MCF 10A (cell line): ENCODE data around the gene ACSS2. TPM values are rescaled to one million over a fixed set of nuclear protein-coding genes. Genes with fewer than 3 reads are reported as not detected.

Experiments used
- BruUV-seq: library from RNA; stranded (reverse); fragments of 400-500 nt; replicated peaks from 2 replicates; lab custom pipeline; 2021; lab: Mats Ljungman, UMichigan
- CTCF ChIA-PET: fragments of 300-600 bp; sonication (Branson Sonifier 250); formaldehyde crosslinking; extraction: SDS; loops from one replicate; lab custom pipeline; 2021; ENCODE audit warnings: antibody characterized with exemption, inconsistent platforms; lab: Yijun Ruan, JAX
- POLR2A ChIA-PET: fragments of 300-600, 350-650 bp; sonication (Branson Sonifier 250); formaldehyde crosslinking; extraction: SDS; loops from one replicate; lab custom pipeline; 2020; ENCODE audit warnings: antibody characterized with exemption, inconsistent platforms; lab: Yijun Ruan, JAX
- DNase-seq: peaks from one replicate; pipeline ENCODE4 v3.0.0-alpha.2; 2018; ENCODE audit not compliant: unreplicated experiment
- H3K27ac Mint-ChIP-seq: one replicate; pipeline ENCODE4 v1.8.0; 2022; ENCODE audit warnings: mild to moderate bottlenecking, low read depth, mixed read lengths; ENCODE audit not compliant: unreplicated experiment
- H3K27me3 Mint-ChIP-seq: one replicate; pipeline ENCODE4 v1.8.0; 2022; ENCODE audit warnings: mixed read lengths; ENCODE audit not compliant: insufficient read depth, unreplicated experiment
- H3K36me3 Mint-ChIP-seq: one replicate; pipeline ENCODE4 v1.8.0; 2022; ENCODE audit warnings: mild to moderate bottlenecking, moderate library complexity, mixed read lengths; ENCODE audit not compliant: insufficient read depth, unreplicated experiment
- H3K4me1 Mint-ChIP-seq: one replicate; pipeline ENCODE4 v1.8.0; 2022; ENCODE audit warnings: mixed read lengths; ENCODE audit not compliant: insufficient read depth, unreplicated experiment
- H3K4me3 Mint-ChIP-seq: one replicate; pipeline ENCODE4 v1.8.0; 2022; ENCODE audit warnings: mild to moderate bottlenecking, moderate library complexity, mixed read lengths; ENCODE audit not compliant: unreplicated experiment
- H3K9me3 Mint-ChIP-seq: one replicate; pipeline ENCODE4 v1.8.0; 2022; ENCODE audit warnings: mixed read lengths; ENCODE audit not compliant: unreplicated experiment
- intact Hi-C: fragments of 100-400 bp; cut with micrococcal nuclease; formaldehyde crosslinking; loops from 2 replicates; pipeline ENCODE4 v1.14.1; 2022
- total RNA-seq: library from RNA; stranded (reverse); gene quantifications from 2 replicates; pipeline ENCODE4 v1.2.3, GENCODE V29; 2022
- TF ChIP-seq, protein P1 (sequence below): fragments of 200-600 bp; IDR thresholded peaks from one replicate; pipeline ENCODE4 v1.8.0; 2022; ENCODE audit warnings: antibody characterized with exemption, mild to moderate bottlenecking; ENCODE audit not compliant: unreplicated experiment

ACSS2 gene
- total RNA-seq, 1 experiment from 2014 or later: 42.0 TPM

DNA sequence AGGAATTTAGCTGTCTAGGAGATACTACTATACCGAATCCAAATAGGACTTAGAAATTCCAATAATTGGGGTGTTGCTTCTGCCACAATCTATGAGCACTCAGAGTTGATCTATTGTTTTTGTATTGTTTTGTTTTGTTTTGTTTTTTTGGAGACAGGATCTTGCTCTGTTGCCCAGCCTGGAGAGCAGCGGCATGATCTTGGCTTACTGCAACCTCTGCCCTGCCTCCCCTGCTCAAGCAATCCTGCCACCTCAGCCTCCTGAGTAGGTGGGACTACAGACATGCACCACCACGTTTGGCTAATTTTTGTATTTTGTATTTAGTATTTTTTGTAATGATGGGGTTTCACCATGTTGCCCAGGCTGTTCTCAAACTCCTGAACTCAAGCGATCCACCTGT is 7.4 kb downstream of the ACSS2 start:
- Mint-ChIP-seq H3K27ac (no peak overlapping the region), H3K4me1 (peaks cover 11% of the 10 kb centered on the region), H3K9me3 (no peaks in the 10 kb centered on the region), H3K36me3 (peaks cover 18% of the 10 kb centered on the region), H3K4me3 (no peak overlapping the region), H3K27me3 (no peaks in the 10 kb centered on the region)
- intact Hi-C loops: no loop called here
- no peak for DNase-seq
- BruUV-seq: no TSS peak
- TF ChIP-seq, protein P1, sequence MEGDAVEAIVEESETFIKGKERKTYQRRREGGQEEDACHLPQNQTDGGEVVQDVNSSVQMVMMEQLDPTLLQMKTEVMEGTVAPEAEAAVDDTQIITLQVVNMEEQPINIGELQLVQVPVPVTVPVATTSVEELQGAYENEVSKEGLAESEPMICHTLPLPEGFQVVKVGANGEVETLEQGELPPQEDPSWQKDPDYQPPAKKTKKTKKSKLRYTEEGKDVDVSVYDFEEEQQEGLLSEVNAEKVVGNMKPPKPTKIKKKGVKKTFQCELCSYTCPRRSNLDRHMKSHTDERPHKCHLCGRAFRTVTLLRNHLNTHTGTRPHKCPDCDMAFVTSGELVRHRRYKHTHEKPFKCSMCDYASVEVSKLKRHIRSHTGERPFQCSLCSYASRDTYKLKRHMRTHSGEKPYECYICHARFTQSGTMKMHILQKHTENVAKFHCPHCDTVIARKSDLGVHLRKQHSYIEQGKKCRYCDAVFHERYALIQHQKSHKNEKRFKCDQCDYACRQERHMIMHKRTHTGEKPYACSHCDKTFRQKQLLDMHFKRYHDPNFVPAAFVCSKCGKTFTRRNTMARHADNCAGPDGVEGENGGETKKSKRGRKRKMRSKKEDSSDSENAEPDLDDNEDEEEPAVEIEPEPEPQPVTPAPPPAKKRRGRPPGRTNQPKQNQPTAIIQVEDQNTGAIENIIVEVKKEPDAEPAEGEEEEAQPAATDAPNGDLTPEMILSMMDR: no peak
- CTCF ChIA-PET: interaction anchor here (1.3 kb wide), 1 partner anchor 10 kb away, joined by 5 read pairs; no protein-coding TSS in a partner anchor
- POLR2A ChIA-PET: interaction anchor here (0.5 to 2.2 kb wide), 4 partner anchors 13 to 60 kb away, joined by 3 to 8 read pairs (median 4); no protein-coding TSS in a partner anchor

DNA sequence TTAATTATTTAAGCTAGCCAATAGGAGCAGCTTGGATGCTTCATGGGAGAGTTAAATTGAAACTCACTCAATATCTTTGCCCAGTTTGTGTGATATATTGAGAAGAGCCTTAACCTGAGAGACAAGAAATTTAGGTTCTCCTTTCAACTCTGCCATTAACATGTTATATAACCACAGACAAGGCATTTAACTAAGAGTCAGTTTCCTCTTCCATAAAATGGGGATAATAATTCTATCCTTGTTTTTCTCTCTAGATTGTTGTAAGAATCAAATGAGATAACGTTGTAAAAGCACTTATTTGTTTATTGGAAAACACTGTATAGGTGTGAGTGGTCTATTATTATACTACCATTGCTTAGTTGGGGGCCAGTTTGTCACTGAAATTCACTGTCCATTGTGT is 7.8 kb downstream of the ACSS2 start:
- no peak for DNase-seq
- TF ChIP-seq, protein P1: no peak
- Mint-ChIP-seq H3K4me3 (no peak overlapping the region), H3K27me3 (no peaks in the 10 kb centered on the region), H3K36me3 (peaks cover 19% of the 10 kb centered on the region), H3K27ac (no peak overlapping the region), H3K9me3 (no peaks in the 10 kb centered on the region), H3K4me1 (peaks cover 7% of the 10 kb centered on the region)
- intact Hi-C loops: no loop called here
- ChIA-PET CTCF (interaction anchor here (0.6 to 1.3 kb wide), 3 partner anchors 10 to 216 kb away, joined by 3 to 5 read pairs (median 3); no protein-coding TSS in a partner anchor), POLR2A (interaction anchor here (1.3 to 2.2 kb wide), 2 partner anchors 12 to 23 kb away, joined by 4 to 8 read pairs; no protein-coding TSS in a partner anchor)
- BruUV-seq: no TSS peak

DNA sequence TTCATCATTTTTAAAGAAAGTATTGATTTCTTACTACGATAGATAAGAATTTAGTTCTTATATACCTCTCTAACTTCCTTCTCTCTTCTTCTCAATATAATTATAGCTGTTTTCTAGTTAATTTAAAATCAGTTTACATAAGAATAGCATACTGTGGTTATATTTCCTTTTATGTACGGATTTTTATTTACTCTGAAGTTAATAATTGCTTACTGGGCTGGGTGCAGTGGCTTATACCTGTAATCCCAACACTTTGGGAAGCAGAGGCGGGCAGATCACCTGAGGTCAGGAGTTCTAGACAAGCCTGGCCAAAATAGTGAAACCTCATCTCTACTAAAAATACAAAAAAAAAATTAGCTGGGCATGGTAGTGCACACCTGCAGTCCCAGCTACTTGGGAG is 9.7 kb downstream of the ACSS2 start:
- peaks cover 24% of the 10 kb centered on the region for H3K36me3 Mint-ChIP-seq
- peaks cover 23% of the 10 kb centered on the region for H3K4me1 Mint-ChIP-seq
- CTCF ChIA-PET: interaction anchor here (0.6 to 1.5 kb wide), 4 partner anchors 12 to 1656 kb away, joined by 3 to 4 read pairs (median 4); no protein-coding TSS in a partner anchor
- H3K27ac Mint-ChIP-seq: no peak overlapping the region
- H3K4me3 Mint-ChIP-seq: no peak overlapping the region
- DNase-seq: no peak
- intact Hi-C loops: no loop called here
- POLR2A ChIA-PET: interaction anchor here (0.6 to 1.8 kb wide), 6 partner anchors 10 to 57 kb away, joined by 3 to 8 read pairs (median 3); partner anchors contain the start of gene ACSS2
- H3K27me3 Mint-ChIP-seq: no peaks in the 10 kb centered on the region
- H3K9me3 Mint-ChIP-seq: no peaks in the 10 kb centered on the region
- TF ChIP-seq, protein P1: no peak
- BruUV-seq: no TSS peak

DNA sequence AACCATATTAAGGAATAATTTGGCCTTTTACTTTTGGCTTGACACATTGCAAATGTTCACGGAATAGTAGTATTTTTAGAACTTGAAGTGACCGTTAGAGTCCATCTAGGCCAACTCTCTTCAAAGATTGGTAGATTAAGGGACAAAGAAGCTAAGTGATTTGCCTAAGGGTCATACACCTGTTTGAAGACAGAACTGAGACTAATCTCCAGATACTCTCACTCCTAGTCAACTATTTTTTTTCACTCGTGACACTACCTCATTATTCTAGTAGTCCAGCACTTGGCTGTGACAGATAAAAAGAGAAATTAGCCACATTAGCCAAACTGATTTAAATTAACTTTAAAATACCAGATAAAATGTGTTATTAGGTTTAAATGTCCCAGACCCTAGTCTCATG is 10.6 kb downstream of the ACSS2 start:
- ChIA-PET POLR2A (interaction anchor here (0.7 to 1.8 kb wide), 6 partner anchors 8 to 63 kb away, joined by 3 to 8 read pairs (median 4); partner anchors contain the start of gene ACSS2), CTCF (interaction anchor here (0.5 to 1.5 kb wide), 3 partner anchors 13 to 133 kb away, joined by 3 to 4 read pairs (median 3); no protein-coding TSS in a partner anchor)
- DNase-seq: no peak
- Mint-ChIP-seq H3K27me3 (no peaks in the 10 kb centered on the region), H3K9me3 (no peaks in the 10 kb centered on the region), H3K27ac (no peak overlapping the region), H3K36me3 (peaks cover 24% of the 10 kb centered on the region), H3K4me3 (no peak overlapping the region), H3K4me1 (peaks cover 27% of the 10 kb centered on the region)
- TF ChIP-seq, protein P1: no peak
- intact Hi-C loops: no loop called here
- BruUV-seq: no TSS peak
